Astrocyte (in vitro differentiated cells and primary cell): ENCODE measurements around the gene FES.

Experiments used
- EZH2 ChIP-seq: IDR thresholded peaks from 2 replicates; pipeline ENCODE4 v1.6.1; 2012; ENCODE audit warnings: mild to moderate bottlenecking, low read length, inconsistent platforms; ENCODE audit not compliant: insufficient read depth
- TF ChIP-seq, protein P1 (sequence below): IDR thresholded peaks from 2 replicates; pipeline ENCODE4 v1.5.1; 2011; ENCODE audit warnings: low read depth, mild to moderate bottlenecking, inconsistent platforms, low read length, moderate library complexity; ENCODE audit not compliant: insufficient read depth

DNA sequence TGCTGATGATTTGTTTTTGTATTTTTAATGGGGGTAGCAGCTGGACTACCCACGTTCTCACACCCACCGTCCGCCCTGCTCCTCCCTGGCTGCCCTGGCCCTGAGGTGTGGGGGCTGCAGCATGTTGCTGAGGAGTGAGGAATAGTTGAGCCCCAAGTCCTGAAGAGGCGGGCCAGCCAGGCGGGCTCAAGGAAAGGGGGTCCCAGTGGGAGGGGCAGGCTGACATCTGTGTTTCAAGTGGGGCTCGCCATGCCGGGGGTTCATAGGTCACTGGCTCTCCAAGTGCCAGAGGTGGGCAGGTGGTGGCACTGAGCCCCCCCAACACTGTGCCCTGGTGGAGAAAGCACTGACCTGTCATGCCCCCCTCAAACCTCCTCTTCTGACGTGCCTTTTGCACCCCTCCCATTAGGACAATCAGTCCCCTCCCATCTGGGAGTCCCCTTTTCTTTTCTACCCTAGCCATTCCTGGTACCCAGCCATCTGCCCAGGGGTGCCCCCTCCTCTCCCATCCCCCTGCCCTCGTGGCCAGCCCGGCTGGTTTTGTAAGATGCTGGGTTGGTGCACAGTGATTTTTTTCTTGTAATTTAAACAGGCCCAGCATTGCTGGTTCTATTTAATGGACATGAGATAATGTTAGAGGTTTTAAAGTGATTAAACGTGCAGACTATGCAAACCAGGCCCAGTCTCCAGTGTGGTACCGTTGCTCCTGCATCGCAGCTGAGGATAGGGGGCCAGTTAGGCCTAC is 1.4 kb upstream of the FES start:
- TF ChIP-seq, protein P1, sequence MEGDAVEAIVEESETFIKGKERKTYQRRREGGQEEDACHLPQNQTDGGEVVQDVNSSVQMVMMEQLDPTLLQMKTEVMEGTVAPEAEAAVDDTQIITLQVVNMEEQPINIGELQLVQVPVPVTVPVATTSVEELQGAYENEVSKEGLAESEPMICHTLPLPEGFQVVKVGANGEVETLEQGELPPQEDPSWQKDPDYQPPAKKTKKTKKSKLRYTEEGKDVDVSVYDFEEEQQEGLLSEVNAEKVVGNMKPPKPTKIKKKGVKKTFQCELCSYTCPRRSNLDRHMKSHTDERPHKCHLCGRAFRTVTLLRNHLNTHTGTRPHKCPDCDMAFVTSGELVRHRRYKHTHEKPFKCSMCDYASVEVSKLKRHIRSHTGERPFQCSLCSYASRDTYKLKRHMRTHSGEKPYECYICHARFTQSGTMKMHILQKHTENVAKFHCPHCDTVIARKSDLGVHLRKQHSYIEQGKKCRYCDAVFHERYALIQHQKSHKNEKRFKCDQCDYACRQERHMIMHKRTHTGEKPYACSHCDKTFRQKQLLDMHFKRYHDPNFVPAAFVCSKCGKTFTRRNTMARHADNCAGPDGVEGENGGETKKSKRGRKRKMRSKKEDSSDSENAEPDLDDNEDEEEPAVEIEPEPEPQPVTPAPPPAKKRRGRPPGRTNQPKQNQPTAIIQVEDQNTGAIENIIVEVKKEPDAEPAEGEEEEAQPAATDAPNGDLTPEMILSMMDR = no peak
- no peak for TF ChIP-seq EZH2
